Caco-2 (cell line): ENCODE results near the gene SLC39A5. TPM values are rescaled to one million over a fixed set of nuclear protein-coding genes. Genes with fewer than 3 reads are reported as not detected.

ENCODE experiments used
- BruUV-seq: library from RNA; stranded (reverse); fragments of 400-500 nt; replicated peaks from 2 replicates; lab custom pipeline; 2021; lab: Mats Ljungman, UMichigan
- CTCF ChIA-PET: fragments of 300-600 bp; sonication (Branson Sonifier 250); formaldehyde crosslinking; loops from one replicate; lab custom pipeline; 2022; ENCODE audit warnings: antibody characterized with exemption; lab: Charles Lee
- POLR2A ChIA-PET: fragments of 300-600 bp; sonication (Branson Sonifier 250); formaldehyde crosslinking; loops from one replicate; lab custom pipeline; 2022; ENCODE audit warnings: antibody characterized with exemption; lab: Charles Lee
- DNase-seq, 2 experiments: peaks; one replicate each; pipeline versions ENCODE4 v3.0.0 to v3.0.0-alpha.2; 2020 to 2022
- H3K27me3 ChIP-seq: replicated peaks from 2 replicates; pipeline ENCODE4 v1.6.0; 2011; ENCODE audit warnings: low read length; ENCODE audit not compliant: control insufficient read depth, insufficient read depth
- H3K36me3 ChIP-seq: 2 replicates; pipeline ENCODE4 v1.5.1; 2011; ENCODE audit warnings: low read length; ENCODE audit not compliant: control insufficient read depth, insufficient read depth
- H3K4me1 ChIP-seq: fragments of 250-450 bp; sonication (Bioruptor Pico); 2 replicates; pipeline ENCODE4 v1.5.1; 2020; ENCODE audit warnings: mild to moderate bottlenecking
- H3K4me3 ChIP-seq: 2 replicates; pipeline ENCODE4 v1.5.1; 2011; ENCODE audit warnings: low read depth, mild to moderate bottlenecking, control low read depth, low read length
- H3K9me3 ChIP-seq: fragments of 250-450 bp; sonication (Bioruptor Pico); 2 replicates; pipeline ENCODE4 v1.5.1; 2020; ENCODE audit warnings: mild to moderate bottlenecking, moderate library complexity
- H3K27ac Mint-ChIP-seq: one replicate; pipeline ENCODE4 v1.8.0; 2022; ENCODE audit warnings: mixed read lengths; ENCODE audit not compliant: unreplicated experiment
- H3K27me3 Mint-ChIP-seq: one replicate; pipeline ENCODE4 v1.8.0; 2022; ENCODE audit warnings: mixed read lengths; ENCODE audit not compliant: insufficient read depth, unreplicated experiment
- H3K36me3 Mint-ChIP-seq: one replicate; pipeline ENCODE4 v1.8.0; 2022; ENCODE audit warnings: mild to moderate bottlenecking, mixed read lengths; ENCODE audit not compliant: insufficient read depth, unreplicated experiment
- H3K4me1 Mint-ChIP-seq: one replicate; pipeline ENCODE4 v1.8.0; 2022; ENCODE audit warnings: low read depth, mixed read lengths; ENCODE audit not compliant: unreplicated experiment
- H3K4me3 Mint-ChIP-seq: one replicate; pipeline ENCODE4 v1.8.0; 2022; ENCODE audit warnings: mild to moderate bottlenecking, moderate library complexity, mixed read lengths; ENCODE audit not compliant: unreplicated experiment
- H3K9me3 Mint-ChIP-seq: one replicate; pipeline ENCODE4 v1.8.0; 2022; ENCODE audit warnings: mixed read lengths; ENCODE audit not compliant: unreplicated experiment
- CTCF ChIP-seq, 2 experiments: fragments of 200-600 bp in 1 of 2; IDR thresholded peaks; 1 replicate in 1 of 2; 2 replicates in 1 of 2; pipeline versions ENCODE4 v1.5.1 to v1.8.0; 2011 to 2022; ENCODE audit warnings: antibody characterized with exemption in 1 of 2, control low read depth in 1 of 2, inconsistent platforms in 1 of 2, low read depth in 1 of 2, low read length in 1 of 2, mild to moderate bottlenecking in 1 of 2, moderate library complexity in 1 of 2; ENCODE audit not compliant: insufficient read depth in 1 of 2, severe bottlenecking in 1 of 2, unreplicated experiment in 1 of 2
- intact Hi-C: fragments of 100-400 bp; cut with micrococcal nuclease; formaldehyde crosslinking; loops from one replicate; pipeline ENCODE4 v1.10.0; 2022; ENCODE audit not compliant: unreplicated experiment
- total RNA-seq: library from RNA; stranded (reverse); gene quantifications from 2 replicates; pipeline ENCODE4 v1.2.3, GENCODE V29; 2022

SLC39A5 gene
- total RNA-seq, 1 experiment from 2014 or later, result 110 TPM

- DNase-seq, result no peak
- H3K36me3 ChIP-seq, result peaks cover 1% of the 10 kb centered on the region; the same call in 1 of the 2 replicates
- TF ChIP-seq CTCF (IDR thresholded peaks at IDR 0.05; ENCODE audit: insufficient read depth in 1 of 2, low read depth in 1 of 2, low read length in 1 of 2, severe bottlenecking in 1 of 2, unreplicated experiment in 1 of 2), result no peak
- intact Hi-C loops, result loop anchor here (2.0 kb wide), 1 partner anchor 19 kb away; the partner anchor contains the start of gene COQ10A
- H3K9me3 Mint-ChIP-seq, result no peaks in the 10 kb centered on the region
- peak overlapping the region; percentile 1 for H3K4me3 Mint-ChIP-seq
- H3K4me1 Mint-ChIP-seq, result peaks cover 21% of the 10 kb centered on the region
- CTCF ChIA-PET, result interaction anchor here (1.0 to 1.8 kb wide), 3 partner anchors 11 to 178 kb away, joined by 3 to 11 read pairs (median 4); partner anchors contain the start of gene STAT2
- peaks cover 67% of the 10 kb centered on the region for H3K36me3 Mint-ChIP-seq
- no TSS peak for BruUV-seq
- no peaks in the 10 kb centered on the region for H3K27me3 Mint-ChIP-seq
- H3K27me3 ChIP-seq, result no peaks in the 10 kb centered on the region
- H3K9me3 ChIP-seq, result no peaks in the 10 kb centered on the region
- H3K4me3 ChIP-seq, result no peak overlapping the region
- POLR2A ChIA-PET, result interaction anchor here (0.9 kb wide), 1 partner anchor 19 kb away, joined by 5 read pairs; the partner anchor contains the start of gene COQ10A
- peaks cover 24% of the 10 kb centered on the region for H3K4me1 ChIP-seq
- H3K27ac Mint-ChIP-seq, result peak overlapping the region; percentile 58
Observed at GRCh38 chr12:56286044-56286830, 56.4 kb downstream of the SLC39A5 start.

Other genes with a start within 250 kb of the SLC39A5 start
- 37.9 and 40.8 TPM in 2 replicates for gene SUOX, start 232.8 kb upstream of the SLC39A5 start, total RNA-seq
- gene IKZF4, start 209.0 kb upstream of the SLC39A5 start, total RNA-seq, result 15.6 and 15.7 TPM in 2 replicates
- gene RPS26, start 188.1 kb upstream of the SLC39A5 start, total RNA-seq, result 50.2 and 60.4 TPM in 2 replicates
- 101 and 109 TPM in 2 replicates for gene ERBB3, start 149.9 kb upstream of the SLC39A5 start, total RNA-seq
- gene PA2G4, start 125.5 kb upstream of the SLC39A5 start, total RNA-seq, result 178 and 190 TPM in 2 replicates
- gene RPL41, start 113.4 kb upstream of the SLC39A5 start, total RNA-seq, result 3,009 and 3,051 TPM in 2 replicates
- gene ZC3H10, start 111.8 kb upstream of the SLC39A5 start, total RNA-seq, result 3.5 and 4.4 TPM in 2 replicates
- 70.4 and 79.0 TPM in 2 replicates for gene ESYT1, start 101.8 kb upstream of the SLC39A5 start, total RNA-seq
- 40.5 and 44.8 TPM in 2 replicates for gene MYL6B, start 77.5 kb upstream of the SLC39A5 start, total RNA-seq
- 960 and 1,174 TPM in 2 replicates for gene MYL6, start 71.7 kb upstream of the SLC39A5 start, total RNA-seq
- gene SMARCC2, start 40.6 kb upstream of the SLC39A5 start, total RNA-seq, result 89.1 and 94.8 TPM in 2 replicates
- gene RNF41, start 8.1 kb upstream of the SLC39A5 start, total RNA-seq, result 48.0 and 53.4 TPM in 2 replicates
- 32.1 and 37.7 TPM in 2 replicates for gene NABP2, start 5.7 kb upstream of the SLC39A5 start, total RNA-seq
- gene ANKRD52, start 28.3 kb downstream of the SLC39A5 start, total RNA-seq, result 34.6 and 46.3 TPM in 2 replicates
- 16.7 and 18.4 TPM in 2 replicates for gene COQ10A, start 36.9 kb downstream of the SLC39A5 start, total RNA-seq
- 241 and 263 TPM in 2 replicates for gene CS, start 70.3 kb downstream of the SLC39A5 start, total RNA-seq
- 204 and 208 TPM in 2 replicates for gene CNPY2, start 85.9 kb downstream of the SLC39A5 start, total RNA-seq
- gene PAN2, start 103.9 kb downstream of the SLC39A5 start, total RNA-seq, result 25.7 and 30.0 TPM in 2 replicates
- 0.48 TPM in 1 of 2 replicates, not detected in the other for gene IL23A, start 108.8 kb downstream of the SLC39A5 start, total RNA-seq
- gene STAT2, start 130.1 kb downstream of the SLC39A5 start, total RNA-seq, result 76.7 and 79.5 TPM in 2 replicates
- gene APOF, start 132.8 kb downstream of the SLC39A5 start, total RNA-seq, result 0.18 and 0.23 TPM in 2 replicates
- 40.1 and 43.2 TPM in 2 replicates for gene TIMELESS, start 219.4 kb downstream of the SLC39A5 start, total RNA-seq
- gene MIP, start 224.6 kb downstream of the SLC39A5 start, total RNA-seq, result not detected in 2 replicates
- 2.8 TPM in 2 replicates for gene SPRYD4, start 238.5 kb downstream of the SLC39A5 start, total RNA-seq